RWPE1 (cell line): ENCODE data around the gene ESRP2.
A peak's percentile ranks its signal among the peaks of the same experiment; 100 is the strongest.

Source experiments
- CTCF ChIA-PET: fragments of 350-600 bp; sonication (Branson Sonifier 250); formaldehyde crosslinking; extraction: SDS; loops from one replicate; lab custom pipeline; 2021; lab: Yijun Ruan, JAX
- POLR2A ChIA-PET: fragments of 400-600 bp; formaldehyde crosslinking; extraction: SDS; loops from one replicate; lab custom pipeline; 2020; ENCODE audit warnings: antibody characterized with exemption; ENCODE audit not compliant: low non-redundant PET; lab: Yijun Ruan, JAX
- DNase-seq: peaks from one replicate; pipeline ENCODE4 v3.0.0; 2012; ENCODE audit warnings: low spot score
- H3K27ac ChIP-seq: fragments of 450-650 bp; 2 replicates; pipeline ENCODE4 v1.5.1; 2017
- TF ChIP-seq, protein P1 (sequence below): fragments of 450-650 bp; conservative IDR thresholded peaks from 2 replicates; pipeline ENCODE4 v1.5.1; 2017; ENCODE audit warnings: low read depth, mild to moderate bottlenecking

ESRP2 gene

DNA sequence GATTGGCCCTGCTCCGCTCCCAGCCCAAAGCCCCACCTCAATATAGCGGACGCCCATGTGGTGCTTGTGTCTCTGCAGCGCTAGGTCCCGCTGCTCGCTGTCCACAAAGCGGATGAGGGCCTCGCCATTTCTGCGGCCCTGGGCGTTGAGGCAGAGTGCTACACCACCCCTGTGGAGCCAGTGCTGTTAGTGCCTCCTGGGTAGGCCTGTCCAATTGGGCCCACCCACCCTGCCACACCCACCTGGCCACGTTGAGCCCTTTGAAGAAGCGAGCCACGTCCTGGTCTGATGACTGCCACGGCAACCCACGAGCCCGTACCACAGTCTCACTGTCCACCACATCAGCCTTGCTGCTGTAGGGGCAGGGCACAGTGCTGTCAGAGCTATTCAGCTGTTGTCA lies 3.6 kb downstream of the ESRP2 start:
- TF ChIP-seq, protein P1, sequence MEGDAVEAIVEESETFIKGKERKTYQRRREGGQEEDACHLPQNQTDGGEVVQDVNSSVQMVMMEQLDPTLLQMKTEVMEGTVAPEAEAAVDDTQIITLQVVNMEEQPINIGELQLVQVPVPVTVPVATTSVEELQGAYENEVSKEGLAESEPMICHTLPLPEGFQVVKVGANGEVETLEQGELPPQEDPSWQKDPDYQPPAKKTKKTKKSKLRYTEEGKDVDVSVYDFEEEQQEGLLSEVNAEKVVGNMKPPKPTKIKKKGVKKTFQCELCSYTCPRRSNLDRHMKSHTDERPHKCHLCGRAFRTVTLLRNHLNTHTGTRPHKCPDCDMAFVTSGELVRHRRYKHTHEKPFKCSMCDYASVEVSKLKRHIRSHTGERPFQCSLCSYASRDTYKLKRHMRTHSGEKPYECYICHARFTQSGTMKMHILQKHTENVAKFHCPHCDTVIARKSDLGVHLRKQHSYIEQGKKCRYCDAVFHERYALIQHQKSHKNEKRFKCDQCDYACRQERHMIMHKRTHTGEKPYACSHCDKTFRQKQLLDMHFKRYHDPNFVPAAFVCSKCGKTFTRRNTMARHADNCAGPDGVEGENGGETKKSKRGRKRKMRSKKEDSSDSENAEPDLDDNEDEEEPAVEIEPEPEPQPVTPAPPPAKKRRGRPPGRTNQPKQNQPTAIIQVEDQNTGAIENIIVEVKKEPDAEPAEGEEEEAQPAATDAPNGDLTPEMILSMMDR = no peak
- POLR2A ChIA-PET = no interaction called here
- DNase-seq = no peak
- CTCF ChIA-PET = no interaction called here
- H3K27ac ChIP-seq = no peak overlapping the region

DNA sequence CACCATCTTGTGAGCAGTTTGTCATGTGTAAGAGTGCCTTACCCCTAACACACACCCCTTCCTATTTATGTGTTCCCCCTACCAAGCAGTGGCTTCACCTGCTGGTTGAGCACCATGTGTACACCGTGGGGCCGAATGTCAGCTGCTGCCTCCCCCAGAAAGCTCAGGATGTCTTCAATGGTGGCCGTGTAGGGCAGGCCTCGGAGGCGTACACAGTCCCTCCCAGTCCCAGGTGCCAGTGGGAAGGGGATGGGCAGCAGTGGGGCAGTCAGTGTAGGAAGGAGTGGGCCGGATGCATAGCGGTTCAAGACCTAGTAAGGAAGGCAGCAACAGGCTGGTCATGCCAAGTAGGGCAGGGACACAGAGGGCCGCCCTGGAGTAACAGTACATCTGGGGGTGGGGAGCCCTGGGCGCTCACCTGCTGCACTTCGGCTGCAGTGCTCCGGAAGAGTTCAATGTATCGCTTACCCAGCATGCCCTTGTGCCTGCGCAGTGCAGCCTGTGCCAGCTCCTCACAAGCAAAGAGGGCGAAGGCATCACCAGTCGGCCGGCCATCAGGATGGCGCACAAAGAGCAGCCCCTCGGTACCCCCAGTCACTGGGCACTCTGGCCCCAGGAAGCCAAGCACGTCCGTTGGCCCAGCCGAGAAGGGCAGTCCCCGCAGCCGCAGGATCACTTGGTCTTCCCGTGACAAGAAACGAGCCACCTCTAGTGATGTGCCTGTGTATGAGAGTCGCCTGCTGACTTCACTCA lies 4.4 kb downstream of the ESRP2 start:
- ChIA-PET POLR2A (no interaction called here), CTCF (no interaction called here)
- DNase-seq = no peak
- H3K27ac ChIP-seq = no peak overlapping the region
- TF ChIP-seq, protein P1 = no peak

DNA sequence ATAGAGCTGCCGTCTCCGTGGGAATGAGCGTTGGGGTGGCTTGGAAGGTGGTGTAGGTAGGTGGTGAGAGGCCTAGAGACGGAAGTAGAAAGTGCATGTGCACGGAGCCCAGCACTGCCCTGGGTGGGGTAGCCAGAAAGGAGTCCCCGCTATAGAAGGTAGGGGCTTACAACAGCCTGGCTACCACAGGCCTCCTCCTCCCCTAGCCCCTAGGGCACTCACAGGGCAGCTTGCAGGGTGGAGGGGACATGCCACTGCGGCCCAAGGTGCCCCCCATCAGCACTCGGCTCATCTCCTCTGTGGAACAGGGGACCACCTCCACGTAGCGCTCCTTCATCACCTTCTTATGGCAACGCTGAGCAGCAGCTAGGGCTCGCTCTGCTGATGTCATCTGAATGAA lies 5.0 kb downstream of the ESRP2 start:
- TF ChIP-seq, protein P1 = no peak
- H3K27ac ChIP-seq = 0 out of 2 replicates have a peak overlapping the region, but pooled peaks have one; percentile 32
- no peak for DNase-seq
- ChIA-PET CTCF (interaction anchor here (0.6 kb wide), 1 partner anchor 248 kb away, joined by 5 read pairs; no protein-coding TSS in a partner anchor), POLR2A (no interaction called here)

DNA sequence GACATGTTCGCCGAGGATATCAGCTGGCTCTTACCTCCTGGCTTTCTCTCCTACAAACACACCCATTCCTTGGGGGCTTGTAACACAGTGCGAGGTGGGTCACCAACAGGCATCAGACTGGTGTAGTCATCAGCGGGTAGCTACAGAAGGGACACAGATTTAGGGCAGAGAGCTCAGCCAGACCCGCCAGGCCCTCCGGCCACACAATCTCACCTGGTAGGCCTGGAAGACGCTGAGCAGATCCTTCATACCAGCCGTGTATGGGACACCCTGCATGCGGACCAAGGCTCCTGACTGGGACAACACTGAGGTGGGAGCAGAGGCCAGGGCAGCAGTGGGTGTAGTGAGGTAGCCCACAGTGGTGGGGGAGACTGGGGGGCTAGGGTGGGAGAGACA lies 5.8 kb downstream of the ESRP2 start:
- DNase-seq = no peak
- H3K27ac ChIP-seq = peak overlapping the region; percentile 32; the same call in 1 of the 2 replicates
- ChIA-PET CTCF (interaction anchor here (0.7 kb wide), 1 partner anchor 58 kb away, joined by 3 read pairs; no protein-coding TSS in a partner anchor), POLR2A (interaction anchor here (1.0 kb wide), 1 partner anchor 145 kb away, joined by 4 read pairs; no protein-coding TSS in a partner anchor)
- TF ChIP-seq, protein P1 = no peak

DNA sequence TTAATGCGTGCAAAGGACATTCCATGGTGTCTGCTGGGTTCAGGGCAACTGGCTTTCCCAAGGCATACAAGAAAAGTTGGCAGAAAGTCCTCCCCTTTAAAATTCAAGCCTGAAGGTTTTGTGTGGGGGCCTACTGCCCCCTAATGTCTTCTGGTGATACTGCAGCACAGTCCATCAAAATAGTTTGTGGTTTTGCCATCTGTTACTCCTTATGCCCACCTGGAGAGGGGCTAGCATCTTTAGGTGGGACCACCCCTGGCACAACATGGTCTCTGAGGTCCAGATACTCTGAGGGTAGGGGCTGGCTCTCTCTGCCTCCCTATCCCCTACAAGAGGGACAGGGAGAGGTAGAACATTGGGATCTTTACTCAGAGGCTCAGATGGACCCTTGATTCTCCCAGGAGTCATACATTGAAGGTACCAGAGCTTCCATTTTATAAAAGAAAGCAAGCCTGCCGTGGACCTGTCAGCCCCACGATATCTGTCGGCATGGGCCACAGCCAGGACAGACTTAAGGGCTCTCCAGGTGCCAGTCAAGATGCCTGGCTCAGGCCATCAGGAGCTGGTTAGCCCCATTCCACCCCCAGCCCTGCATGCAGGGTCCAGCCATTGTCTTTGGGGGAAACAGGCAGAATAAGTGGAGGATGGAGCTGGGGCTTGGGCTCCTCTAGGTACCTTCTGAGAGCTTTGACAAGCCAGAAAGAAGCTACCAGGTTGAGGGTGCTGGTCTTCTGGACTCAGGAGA lies 6.3 kb downstream of the ESRP2 start:
- ChIA-PET POLR2A (interaction anchor here (1.0 kb wide), 1 partner anchor 144 kb away, joined by 4 read pairs; no protein-coding TSS in a partner anchor), CTCF (interaction anchor here (0.7 kb wide), 1 partner anchor 59 kb away, joined by 3 read pairs; no protein-coding TSS in a partner anchor)
- H3K27ac ChIP-seq = peak overlapping the region; percentile 32
- TF ChIP-seq, protein P1 = peak; percentile 88
- DNase-seq = peak; percentile 42

DNA sequence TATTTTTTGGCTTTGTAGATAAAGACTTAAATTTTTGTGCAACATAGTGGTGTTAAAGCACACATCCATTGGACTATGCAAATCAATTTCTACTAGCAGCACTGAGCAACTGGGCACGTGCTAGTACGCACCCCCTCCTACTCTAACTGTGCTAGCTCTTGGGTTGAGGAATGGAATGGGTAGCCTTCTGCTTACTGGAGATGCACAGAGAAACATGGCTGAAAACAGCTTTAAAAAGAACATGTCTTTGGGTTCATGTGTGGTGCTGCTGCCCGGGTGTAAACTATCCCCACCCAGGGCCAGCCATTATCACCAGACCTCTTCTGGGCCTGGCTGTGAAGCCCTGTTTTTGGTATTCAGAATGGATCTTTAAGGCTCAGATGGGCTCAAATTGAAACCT lies 7.3 kb downstream of the ESRP2 start:
- ChIA-PET POLR2A (no interaction called here), CTCF (interaction anchor here (0.6 kb wide), 1 partner anchor 195 kb away, joined by 4 read pairs; no protein-coding TSS in a partner anchor)
- no peak overlapping the region for H3K27ac ChIP-seq
- TF ChIP-seq, protein P1 = no peak
- DNase-seq = no peak
